HEK293 (cell line): ENCODE measurements around the gene TADA2B.
A peak's percentile ranks its signal among the peaks of the same experiment; 100 is the strongest.

ENCODE experiments used
- CTCF ChIA-PET: fragments of 350-600 bp; formaldehyde crosslinking; extraction: SDS; loops from one replicate; lab custom pipeline; 2021; ENCODE audit warnings: antibody characterized with exemption; lab: Yijun Ruan, JAX
- POLR2A ChIA-PET: fragments of 300-600 bp; formaldehyde crosslinking; extraction: SDS; loops from one replicate; lab custom pipeline; 2020; ENCODE audit warnings: antibody characterized with exemption, inconsistent platforms; lab: Yijun Ruan, JAX
- H3K27ac ChIP-seq: fragments of 200-500 bp; sonication (Bioruptor generic); 2 replicates; pipeline ENCODE4 v1.5.1; 2014; ENCODE audit warnings: low read depth, low read length, control low read depth, inconsistent platforms; ENCODE audit errors: extremely low read depth
- H3K36me3 ChIP-seq, 2 experiments: fragments of 200-500 bp in 1 of 2; sonication (Bioruptor generic) in 1 of 2; 1 replicate in 1 of 2; 2 replicates in 1 of 2; pipeline ENCODE4 v1.5.1; 2014 to 2017; ENCODE audit warnings: inconsistent platforms in 2 of 2, low read length in 2 of 2; ENCODE audit not compliant: control insufficient read depth in 2 of 2, insufficient read depth in 1 of 2
- H3K4me1 ChIP-seq: fragments of 200-500 bp; sonication (Bioruptor generic); 2 replicates; pipeline ENCODE4 v1.5.1; 2014; ENCODE audit warnings: mild to moderate bottlenecking, low read length, inconsistent platforms; ENCODE audit not compliant: control insufficient read depth, insufficient read depth
- H3K4me3 ChIP-seq: 2 replicates; pipeline ENCODE4 v1.5.1; 2011; ENCODE audit warnings: low read depth, mild to moderate bottlenecking, control low read depth, low read length, moderate library complexity
- H3K9me3 ChIP-seq: fragments of 200-500 bp; sonication (Bioruptor generic); 2 replicates; pipeline ENCODE4 v1.5.1; 2014; ENCODE audit warnings: low read depth, low read length, inconsistent platforms; ENCODE audit not compliant: control insufficient read depth, insufficient read depth
- AEBP2 ChIP-seq: fragments of 450-650 bp; formaldehyde crosslinking; IDR thresholded peaks from 2 replicates; pipeline ENCODE4 v1.5.1; 2016; ENCODE audit warnings: missing biosample characterization, missing genetic modification characterization, borderline replicate concordance
- CTCF ChIP-seq: fragments of 450-650 bp; formaldehyde crosslinking; IDR thresholded peaks from 2 replicates; pipeline ENCODE4 v1.5.1; 2016; ENCODE audit warnings: missing biosample characterization, missing genetic modification characterization
- HOXA7 ChIP-seq: sonication (generic); formaldehyde crosslinking; IDR thresholded peaks from 2 replicates; pipeline ENCODE4 v1.8.1; 2022; ENCODE audit warnings: missing genetic modification reagents, borderline replicate concordance
- SP3 ChIP-seq: fragments of 450-650 bp; formaldehyde crosslinking; IDR thresholded peaks from 2 replicates; pipeline ENCODE4 v1.5.1; 2016; ENCODE audit warnings: missing biosample characterization, missing genetic modification characterization
- TSHZ1 ChIP-seq: fragments of 450-650 bp; formaldehyde crosslinking; IDR thresholded peaks from 2 replicates; pipeline ENCODE4 v1.5.1; 2016; ENCODE audit warnings: missing biosample characterization, missing genetic modification characterization, borderline replicate concordance
- ZBTB1 ChIP-seq: fragments of 450-650 bp; formaldehyde crosslinking; IDR thresholded peaks from 2 replicates; pipeline ENCODE4 v1.5.1; 2016; ENCODE audit warnings: missing biosample characterization, missing genetic modification characterization
- ZBTB7A ChIP-seq: fragments of 450-650 bp; formaldehyde crosslinking; IDR thresholded peaks from 2 replicates; pipeline ENCODE4 v1.5.1; 2016; ENCODE audit warnings: low read depth, missing biosample characterization, missing genetic modification characterization
- ZIC2 ChIP-seq: fragments of 450-650 bp; formaldehyde crosslinking; IDR thresholded peaks from 2 replicates; pipeline ENCODE4 v1.5.1; 2016; ENCODE audit warnings: missing biosample characterization, missing genetic modification characterization
- ZNF239 ChIP-seq: fragments of 450-650 bp; formaldehyde crosslinking; IDR thresholded peaks from 2 replicates; pipeline ENCODE4 v1.5.1; 2016; ENCODE audit warnings: missing biosample characterization, missing genetic modification characterization
- ZNF341 ChIP-seq: fragments of 450-650 bp; formaldehyde crosslinking; IDR thresholded peaks from 2 replicates; pipeline ENCODE4; 2016; ENCODE audit warnings: low read depth, missing biosample characterization, missing genetic modification characterization
- ZNF416 ChIP-seq: fragments of 450-650 bp; formaldehyde crosslinking; IDR thresholded peaks from 2 replicates; pipeline ENCODE4 v1.5.1; 2016; ENCODE audit warnings: missing biosample characterization, missing genetic modification characterization
- ZNF48 ChIP-seq: fragments of 450-650 bp; formaldehyde crosslinking; IDR thresholded peaks from 2 replicates; pipeline ENCODE4 v1.5.1; 2016; ENCODE audit warnings: missing biosample characterization, missing genetic modification characterization
- ZNF558 ChIP-seq: fragments of 450-650 bp; formaldehyde crosslinking; IDR thresholded peaks from 2 replicates; pipeline ENCODE4 v1.5.1; 2016; ENCODE audit warnings: missing biosample characterization, missing genetic modification characterization
- ZNF580 ChIP-seq: fragments of 450-650 bp; formaldehyde crosslinking; IDR thresholded peaks from 2 replicates; pipeline ENCODE4 v1.5.1; 2016; ENCODE audit warnings: missing biosample characterization, missing genetic modification characterization
- ZNF639 ChIP-seq: fragments of 450-650 bp; formaldehyde crosslinking; IDR thresholded peaks from 2 replicates; pipeline ENCODE4 v1.5.1; 2016; ENCODE audit warnings: missing biosample characterization, missing genetic modification characterization
- ZNF664 ChIP-seq: fragments of 450-650 bp; formaldehyde crosslinking; IDR thresholded peaks from 2 replicates; pipeline ENCODE4 v1.5.1; 2016; ENCODE audit warnings: missing biosample characterization, missing genetic modification characterization

Gene TADA2B

GRCh38 chr4:7030856-7031255 is 12.3 kb upstream of the TADA2B start (continued):
- TF ChIP-seq CTCF (tag by site-specific recombination) (no peak), ZNF664 (tag by site-specific recombination) (no peak), ZNF416 (tag by site-specific recombination) (no peak), ZBTB1 (tag by site-specific recombination) (no peak), ZNF341 (no peak), ZNF580 (tag by site-specific recombination) (no peak), ZNF639 (tag by site-specific recombination) (no peak), TSHZ1 (tag by site-specific recombination) (no peak)

GRCh38 chr4:7031558-7032449 is 11.4 kb upstream of the TADA2B start:
- H3K4me3 ChIP-seq, result no peak overlapping the region
- no peak for TF ChIP-seq ZBTB7A (tag by site-specific recombination)
- TF ChIP-seq ZNF48, result no peak
- no peak for TF ChIP-seq AEBP2 (tag by site-specific recombination)
- TF ChIP-seq ZNF558 (tag by site-specific recombination), result no peak
- TF ChIP-seq ZIC2 (tag by site-specific recombination), result peak; percentile 20; the same call in 1 of the 2 replicates
- TF ChIP-seq SP3, result no peak
- no peak for TF ChIP-seq ZNF239 (tag by site-specific recombination)
- TF ChIP-seq HOXA7 (CRISPR knock-in tag), result no peak
- TF ChIP-seq, all 188 proteins: peak for 1
- no peaks in the 10 kb centered on the region for H3K4me1 ChIP-seq
- H3K27ac ChIP-seq, result no peak overlapping the region
- CTCF ChIA-PET, result no interaction called here
- no peaks in the 10 kb centered on the region for H3K9me3 ChIP-seq
- POLR2A ChIA-PET, result no interaction called here
- H3K36me3 ChIP-seq, result peaks cover 4 to 50% of the 10 kb centered on the region in 2 experiments; a peak in 2 of 3 replicates
